ENCODE results near the gene PPME1. TPM values are rescaled to one million over a fixed set of nuclear protein-coding genes. Genes with fewer than 3 reads are reported as not detected.

Gene PPME1
- total RNA-seq, 1 experiment from 2014 or later: 39.4 TPM

DNA sequence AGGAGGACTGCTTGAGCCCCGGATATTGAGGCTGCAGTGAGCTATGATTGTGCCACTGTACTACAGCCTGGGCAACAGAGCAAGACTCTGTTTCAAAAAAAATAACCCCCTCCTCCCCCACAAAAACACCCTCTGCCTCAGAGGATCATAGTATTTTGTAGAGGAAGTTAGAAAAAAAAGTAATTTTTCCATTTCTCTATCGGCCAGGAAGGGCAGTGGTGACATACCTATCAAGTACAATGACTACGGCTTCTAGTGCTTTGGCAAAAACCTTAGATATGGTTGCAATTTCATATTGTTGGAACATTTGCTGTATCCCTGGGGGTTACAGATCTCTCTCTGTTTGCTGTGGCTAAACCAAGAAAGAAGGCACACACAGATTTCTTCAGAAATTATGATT lies 29.2 kb upstream of the PPME1 start:
- H4K91ac ChIP-seq (ENCODE audit: insufficient read length, low read depth, low read length): no peak overlapping the region
- H3K79me1 ChIP-seq (ENCODE audit: insufficient read depth, low read depth, low read length, poor library complexity, severe bottlenecking): no peaks in the 10 kb centered on the region
- WGBS (ENCODE audit: extremely low coverage, insufficient read length, low lambda C conversion rate): no CpG with 5 or more reads among the region's 3 CpGs
- H3K4me1 Mint-ChIP-seq: peaks cover 28 to 32% of the 10 kb centered on the region in 2 experiments
- no peak overlapping the region for H2BK120ac ChIP-seq (ENCODE audit: low read depth, low read length, poor library complexity, severe bottlenecking)
- no peak overlapping the region for H3K56ac ChIP-seq (ENCODE audit: insufficient read length, low read depth, low read length)
- no peak overlapping the region for H3K18ac ChIP-seq (ENCODE audit: insufficient read length, low read depth, low read length)
- no peak overlapping the region for H4K5ac ChIP-seq (ENCODE audit: insufficient read length, low read depth, low read length)
- H4K8ac ChIP-seq (replicated peaks; ENCODE audit: insufficient read length, low read depth, low read length): no peak overlapping the region
- H3K27me3 ChIP-seq (ENCODE audit: insufficient read depth, low read length): no peaks in the 10 kb centered on the region
- TF ChIP-seq, protein P1, sequence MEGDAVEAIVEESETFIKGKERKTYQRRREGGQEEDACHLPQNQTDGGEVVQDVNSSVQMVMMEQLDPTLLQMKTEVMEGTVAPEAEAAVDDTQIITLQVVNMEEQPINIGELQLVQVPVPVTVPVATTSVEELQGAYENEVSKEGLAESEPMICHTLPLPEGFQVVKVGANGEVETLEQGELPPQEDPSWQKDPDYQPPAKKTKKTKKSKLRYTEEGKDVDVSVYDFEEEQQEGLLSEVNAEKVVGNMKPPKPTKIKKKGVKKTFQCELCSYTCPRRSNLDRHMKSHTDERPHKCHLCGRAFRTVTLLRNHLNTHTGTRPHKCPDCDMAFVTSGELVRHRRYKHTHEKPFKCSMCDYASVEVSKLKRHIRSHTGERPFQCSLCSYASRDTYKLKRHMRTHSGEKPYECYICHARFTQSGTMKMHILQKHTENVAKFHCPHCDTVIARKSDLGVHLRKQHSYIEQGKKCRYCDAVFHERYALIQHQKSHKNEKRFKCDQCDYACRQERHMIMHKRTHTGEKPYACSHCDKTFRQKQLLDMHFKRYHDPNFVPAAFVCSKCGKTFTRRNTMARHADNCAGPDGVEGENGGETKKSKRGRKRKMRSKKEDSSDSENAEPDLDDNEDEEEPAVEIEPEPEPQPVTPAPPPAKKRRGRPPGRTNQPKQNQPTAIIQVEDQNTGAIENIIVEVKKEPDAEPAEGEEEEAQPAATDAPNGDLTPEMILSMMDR (conservative IDR thresholded peaks at IDR 0.05): no peak
- H3K4me2 ChIP-seq (ENCODE audit: insufficient read depth, insufficient read length, low read length): no peak overlapping the region
- no peak overlapping the region for H3T11ph ChIP-seq (ENCODE audit: low read length)
- no peak for DNase-seq
- no peak overlapping the region for H2AFZ ChIP-seq (ENCODE audit: low read length)
- no peak overlapping the region; a peak in 1 of 7 replicates for H3K27ac Mint-ChIP-seq
- no peaks in the 10 kb centered on the region for H3K23me2 ChIP-seq (ENCODE audit: insufficient read length, low read depth, low read length, poor library complexity, severe bottlenecking)
- H3K4ac ChIP-seq (ENCODE audit: low read depth, low read length): no peak overlapping the region; the same call in 1 of the 2 replicates
- no peak overlapping the region for H3K23ac ChIP-seq (ENCODE audit: insufficient read length, low read depth, low read length)
- H4K20me1 ChIP-seq (ENCODE audit: control insufficient read depth, insufficient read depth, insufficient read length): no peaks in the 10 kb centered on the region
- no peak overlapping the region for H2BK15ac ChIP-seq (ENCODE audit: low read depth, low read length)
- no peaks in the 10 kb centered on the region for H3K79me2 ChIP-seq (ENCODE audit: insufficient read depth, low read length)
- H3K9ac ChIP-seq (ENCODE audit: extremely low read depth, insufficient read length, low read length): no peak overlapping the region
- no peak overlapping the region for H2BK5ac ChIP-seq (ENCODE audit: insufficient read length, low read length)
- H3K14ac ChIP-seq (ENCODE audit: insufficient read depth, low read length): no peak overlapping the region
- peaks cover 5 to 19% (median 19%) of the 10 kb centered on the region in 3 experiments; a peak in 5 of 7 replicates for H3K36me3 Mint-ChIP-seq (ENCODE audit: insufficient read depth in 1 of 3, low read depth in 3 of 3)
- H3K27me3 Mint-ChIP-seq (ENCODE audit: low read depth): no peaks in the 10 kb centered on the region
- peaks cover 3% of the 10 kb centered on the region; the same call in 1 of the 2 replicates for H3K4me1 ChIP-seq (ENCODE audit: insufficient read depth, low read length)
- H3K27ac ChIP-seq (ENCODE audit: insufficient read length, low read depth, low read length): no peak overlapping the region
- H2BK20ac ChIP-seq (ENCODE audit: low read depth, low read length, poor library complexity, severe bottlenecking): no peak overlapping the region
- H3K9me3 Mint-ChIP-seq: no peaks in the 10 kb centered on the region
- H2AK5ac ChIP-seq (ENCODE audit: insufficient read length, low read length): no peak overlapping the region
- no peaks in the 10 kb centered on the region for H3K9me3 ChIP-seq (ENCODE audit: control insufficient read depth, low read depth, low read length)
- H2BK12ac ChIP-seq (ENCODE audit: insufficient read length, low read depth, low read length): no peak overlapping the region
- H3K4me3 Mint-ChIP-seq: no peak overlapping the region
